Measurements from ENCODE around the gene C16orf54.
"Not testable (repeated sequence)": the region's sequence is repeated elsewhere in the genome, so short reads cannot be mapped to it uniquely, and the experiment has no call there.

The C16orf54 gene

DNA sequence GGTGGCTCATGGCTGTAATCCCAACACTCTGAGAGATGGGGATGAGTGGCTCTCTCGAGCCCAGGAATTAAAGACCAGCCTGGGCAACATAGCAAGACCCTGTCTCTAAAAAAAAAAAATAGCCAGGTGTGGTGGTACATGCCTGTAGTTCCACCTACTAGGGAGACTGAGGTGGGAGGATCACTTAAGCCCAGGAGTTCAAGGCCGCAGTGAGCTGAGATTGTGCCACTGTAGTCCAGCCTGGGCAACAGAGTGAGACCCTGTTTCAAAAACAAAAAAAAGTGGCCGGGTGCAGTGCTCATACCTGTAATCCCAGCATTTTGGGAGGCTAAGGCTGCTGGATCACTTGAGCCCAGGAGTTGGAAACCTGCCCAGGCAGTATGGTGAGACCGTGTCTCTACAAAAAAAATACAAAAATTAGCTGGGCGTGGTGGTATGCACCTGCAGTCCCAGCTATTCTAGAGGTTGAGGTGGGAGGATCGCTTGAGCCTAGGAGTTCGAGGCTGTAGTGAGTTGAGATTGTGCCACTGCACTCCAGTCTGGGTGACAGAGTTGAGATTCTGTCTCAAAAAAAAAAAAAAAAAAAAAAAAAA is 3.0 kb downstream of the C16orf54 start:
- no peaks in the 10 kb centered on the region for H3K36me3 ChIP-seq (ENCODE audit: control insufficient read depth in 5 of 5, insufficient read depth in 5 of 5, low read length in 5 of 5)
- H3K4me1 ChIP-seq (ENCODE audit: control insufficient read depth in 5 of 5, insufficient read depth in 5 of 5, low read length in 5 of 5): peaks cover 0 to 8% (median 0%) of the 10 kb centered on the region in 5 donors
- no peak overlapping the region for H3K27ac ChIP-seq (ENCODE audit: low read depth, low read length)
- H3K27me3 ChIP-seq (ENCODE audit: control insufficient read depth in 5 of 5, insufficient read depth in 4 of 5, low read length in 5 of 5): no peaks in the 10 kb centered on the region
- H3K9ac ChIP-seq (ENCODE audit: low read length in 5 of 5): no peak overlapping the region
- no peak overlapping the region for H3K4me3 ChIP-seq (ENCODE audit: low read depth in 1 of 5, low read length in 5 of 5)
- peaks cover 0 to 2% (median 0%) of the 10 kb centered on the region in 5 donors for H3K9me3 ChIP-seq (ENCODE audit: control insufficient read depth in 5 of 5, low read length in 5 of 5)

DNA sequence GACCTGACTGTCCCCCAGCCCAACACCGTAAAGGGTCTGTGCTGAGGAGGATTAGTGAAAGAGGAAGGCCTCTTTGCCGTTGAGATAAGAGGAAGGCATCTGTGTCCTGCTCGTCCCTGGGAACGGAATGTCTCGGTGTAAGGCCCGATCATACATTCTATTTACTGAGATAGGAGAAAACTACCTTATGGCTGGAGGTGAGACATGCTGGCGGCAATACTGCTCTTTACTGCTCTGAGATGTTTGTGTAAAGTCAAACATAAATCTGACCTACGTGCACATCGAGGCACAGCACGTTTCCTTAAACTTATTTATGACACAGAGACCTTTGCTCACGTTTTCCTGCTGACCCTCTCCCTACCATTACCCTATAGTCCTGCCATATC is 5.2 kb downstream of the C16orf54 start:
- not testable (repeated sequence) for H3K4me1 ChIP-seq (ENCODE audit: control insufficient read depth in 5 of 5, insufficient read depth in 5 of 5, low read length in 5 of 5); H3K27ac ChIP-seq (ENCODE audit: low read depth, low read length); H3K9me3 ChIP-seq (ENCODE audit: control insufficient read depth in 5 of 5, low read length in 5 of 5); H3K9ac ChIP-seq (ENCODE audit: low read length in 5 of 5); H3K4me3 ChIP-seq (ENCODE audit: low read depth in 1 of 5, low read length in 5 of 5); H3K27me3 ChIP-seq (ENCODE audit: control insufficient read depth in 5 of 5, insufficient read depth in 4 of 5, low read length in 5 of 5); H3K36me3 ChIP-seq (ENCODE audit: control insufficient read depth in 5 of 5, insufficient read depth in 5 of 5, low read length in 5 of 5)

DNA sequence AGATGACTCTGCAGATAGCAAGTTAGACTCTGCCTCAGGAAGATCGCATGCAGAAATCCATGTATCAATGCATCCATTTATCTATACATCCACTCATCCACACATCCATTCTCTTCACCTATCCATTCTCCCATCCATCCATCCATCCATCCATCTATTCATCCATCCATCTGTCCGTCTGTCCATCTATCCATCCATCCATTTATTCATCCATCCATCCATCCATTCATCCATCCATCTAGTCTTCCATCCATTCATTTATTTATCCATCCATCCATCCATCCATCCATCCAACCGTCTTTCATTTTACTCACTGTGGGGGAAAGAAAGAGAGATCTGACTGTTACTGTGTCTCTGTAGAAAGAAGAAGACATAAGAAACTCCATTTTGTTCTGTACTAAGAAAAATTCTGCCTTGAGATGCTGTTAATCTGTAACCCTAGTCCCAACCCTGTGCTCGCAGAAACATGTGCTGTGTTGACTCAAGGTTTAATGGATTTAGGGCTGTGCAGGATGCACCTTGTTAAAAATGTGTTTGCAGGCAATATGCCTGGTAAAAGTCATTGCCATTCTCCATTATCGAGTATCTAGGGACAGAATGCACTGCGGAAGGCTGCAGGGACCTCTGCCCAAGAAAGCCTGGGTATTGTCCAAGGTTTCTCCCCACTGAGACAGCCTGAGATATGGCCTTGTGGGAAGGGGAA is 5.7 kb downstream of the C16orf54 start:
- H3K36me3 ChIP-seq (ENCODE audit: control insufficient read depth in 5 of 5, insufficient read depth in 5 of 5, low read length in 5 of 5); H3K4me1 ChIP-seq (ENCODE audit: control insufficient read depth in 5 of 5, insufficient read depth in 5 of 5, low read length in 5 of 5); H3K27me3 ChIP-seq (ENCODE audit: control insufficient read depth in 5 of 5, insufficient read depth in 4 of 5, low read length in 5 of 5); H3K27ac ChIP-seq (ENCODE audit: low read depth, low read length); H3K4me3 ChIP-seq (ENCODE audit: low read depth in 1 of 5, low read length in 5 of 5); H3K9ac ChIP-seq (ENCODE audit: low read length in 5 of 5); H3K9me3 ChIP-seq (ENCODE audit: control insufficient read depth in 5 of 5, low read length in 5 of 5): not testable (repeated sequence)

DNA sequence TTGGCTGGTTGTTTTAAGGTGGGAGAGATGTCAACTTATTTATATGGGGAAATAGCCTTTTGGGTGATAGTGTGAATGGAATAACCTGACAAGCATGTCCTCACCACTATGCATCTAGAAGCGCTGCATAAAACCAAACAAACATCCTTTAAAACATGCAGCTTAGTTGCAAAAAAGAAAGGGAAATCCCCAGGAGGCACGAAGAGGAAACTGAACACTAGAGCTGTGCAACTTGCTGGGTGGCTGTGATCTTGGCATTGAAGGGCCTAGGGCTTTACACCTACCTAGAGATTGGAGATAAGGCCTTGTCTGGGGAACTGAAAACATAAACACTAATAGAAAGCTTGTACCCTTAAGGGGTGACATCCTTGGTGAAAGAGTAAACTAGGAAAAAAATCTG is 7.3 kb downstream of the C16orf54 start:
- peaks cover 0 to 2% (median 0%) of the 10 kb centered on the region in 5 donors for H3K9me3 ChIP-seq (ENCODE audit: control insufficient read depth in 5 of 5, low read length in 5 of 5)
- no peaks in the 10 kb centered on the region for H3K4me1 ChIP-seq (ENCODE audit: control insufficient read depth in 5 of 5, insufficient read depth in 5 of 5, low read length in 5 of 5)
- H3K27ac ChIP-seq (ENCODE audit: low read depth, low read length): no peak overlapping the region
- peaks cover 0 to 6% (median 4%) of the 10 kb centered on the region in 5 donors for H3K27me3 ChIP-seq (ENCODE audit: control insufficient read depth in 5 of 5, insufficient read depth in 4 of 5, low read length in 5 of 5)
- H3K9ac ChIP-seq (ENCODE audit: low read length in 5 of 5): no peak overlapping the region
- H3K36me3 ChIP-seq (ENCODE audit: control insufficient read depth in 5 of 5, insufficient read depth in 5 of 5, low read length in 5 of 5): no peaks in the 10 kb centered on the region
- H3K4me3 ChIP-seq (ENCODE audit: low read depth in 1 of 5, low read length in 5 of 5): no peak overlapping the region

DNA sequence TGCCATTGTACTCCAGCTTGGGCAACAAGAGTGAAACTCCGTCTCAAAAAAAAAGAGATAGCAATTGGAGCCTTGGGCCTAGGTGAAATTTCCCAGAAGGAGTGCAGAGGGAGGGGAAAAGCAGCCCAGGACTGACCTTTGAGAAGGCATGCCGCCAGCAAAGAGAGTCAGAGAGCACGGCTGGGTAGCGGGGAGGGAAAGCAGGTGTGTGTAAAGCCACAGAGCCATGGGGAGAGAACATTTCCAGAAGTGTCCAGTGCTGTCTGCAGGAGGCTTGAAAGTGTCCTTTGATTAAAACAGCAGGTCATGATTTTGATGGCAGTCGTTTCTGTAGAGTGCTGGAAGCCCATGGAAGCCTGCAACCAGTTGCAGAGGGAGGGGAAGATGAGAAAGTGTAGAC is 8.1 kb downstream of the C16orf54 start:
- peaks cover 0 to 2% (median 0%) of the 10 kb centered on the region in 5 donors for H3K9me3 ChIP-seq (ENCODE audit: control insufficient read depth in 5 of 5, low read length in 5 of 5)
- H3K36me3 ChIP-seq (ENCODE audit: control insufficient read depth in 5 of 5, insufficient read depth in 5 of 5, low read length in 5 of 5): no peaks in the 10 kb centered on the region
- no peak overlapping the region for H3K4me3 ChIP-seq (ENCODE audit: low read depth in 1 of 5, low read length in 5 of 5)
- peaks cover 0 to 7% (median 4%) of the 10 kb centered on the region in 5 donors for H3K27me3 ChIP-seq (ENCODE audit: control insufficient read depth in 5 of 5, insufficient read depth in 4 of 5, low read length in 5 of 5)
- no peak overlapping the region for H3K9ac ChIP-seq (ENCODE audit: low read length in 5 of 5)
- no peak overlapping the region for H3K27ac ChIP-seq (ENCODE audit: low read depth, low read length)
- no peaks in the 10 kb centered on the region for H3K4me1 ChIP-seq (ENCODE audit: control insufficient read depth in 5 of 5, insufficient read depth in 5 of 5, low read length in 5 of 5)

DNA sequence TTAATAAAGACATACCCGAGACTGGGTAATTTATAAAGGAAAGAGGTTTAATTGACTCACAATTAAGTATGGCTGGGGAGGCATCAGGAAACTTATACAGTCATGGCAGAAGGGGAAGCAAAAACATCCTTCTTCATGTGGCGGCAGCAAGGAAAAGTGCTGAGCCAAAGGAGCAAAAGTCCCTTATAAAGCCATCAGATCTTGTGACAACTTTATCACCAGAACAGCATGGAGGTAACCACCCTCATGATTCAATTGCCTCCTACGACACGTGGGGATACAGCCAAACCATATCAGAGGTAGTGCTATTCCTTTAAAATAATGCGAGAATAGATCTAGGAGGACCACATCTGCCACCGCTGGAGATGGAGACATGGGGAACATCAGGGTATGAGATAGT is 9.0 kb downstream of the C16orf54 start:
- Histone ChIP-seq H3K9ac (ENCODE audit: low read length in 5 of 5) (no peak overlapping the region), H3K4me1 (ENCODE audit: control insufficient read depth in 5 of 5, insufficient read depth in 5 of 5, low read length in 5 of 5) (no peaks in the 10 kb centered on the region), H3K27me3 (ENCODE audit: control insufficient read depth in 5 of 5, insufficient read depth in 4 of 5, low read length in 5 of 5) (peaks cover 0 to 7% (median 4%) of the 10 kb centered on the region in 5 donors)

DNA sequence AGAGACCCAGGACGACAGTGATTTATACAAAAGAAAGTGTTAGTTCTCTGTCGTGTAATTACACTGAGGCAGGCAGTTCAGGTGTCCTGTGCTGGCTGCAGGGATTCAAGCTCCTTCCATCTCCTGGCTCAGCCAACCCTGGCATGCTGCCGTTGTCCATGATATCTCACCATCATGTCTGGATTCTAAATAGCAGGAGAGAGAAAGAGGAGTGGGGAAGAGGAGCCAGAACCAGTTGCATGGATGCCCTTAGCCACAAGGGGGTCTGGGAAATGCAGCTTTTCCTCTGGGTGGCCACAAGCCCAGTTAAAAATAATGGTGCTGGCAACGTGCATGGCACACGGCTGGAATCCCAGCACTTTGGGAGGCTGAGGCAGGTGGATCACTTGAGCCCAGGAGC is 9.7 kb downstream of the C16orf54 start:
- H3K4me3 ChIP-seq (ENCODE audit: low read depth in 1 of 5, low read length in 5 of 5): no peak overlapping the region
- no peak overlapping the region for H3K27ac ChIP-seq (ENCODE audit: low read depth, low read length)
- peaks cover 0 to 2% (median 0%) of the 10 kb centered on the region in 5 donors for H3K9me3 ChIP-seq (ENCODE audit: control insufficient read depth in 5 of 5, low read length in 5 of 5)
- H3K27me3 ChIP-seq (ENCODE audit: control insufficient read depth in 5 of 5, insufficient read depth in 4 of 5, low read length in 5 of 5): peaks cover 0 to 7% (median 4%) of the 10 kb centered on the region in 5 donors
- H3K4me1 ChIP-seq (ENCODE audit: control insufficient read depth in 5 of 5, insufficient read depth in 5 of 5, low read length in 5 of 5): no peaks in the 10 kb centered on the region
- no peak overlapping the region for H3K9ac ChIP-seq (ENCODE audit: low read length in 5 of 5)
- H3K36me3 ChIP-seq (ENCODE audit: control insufficient read depth in 5 of 5, insufficient read depth in 5 of 5, low read length in 5 of 5): no peaks in the 10 kb centered on the region

More for the DNA sequence above, 9.0 kb downstream of the C16orf54 start:
- Histone ChIP-seq H3K36me3 (ENCODE audit: control insufficient read depth in 5 of 5, insufficient read depth in 5 of 5, low read length in 5 of 5) (no peaks in the 10 kb centered on the region), H3K4me3 (ENCODE audit: low read depth in 1 of 5, low read length in 5 of 5) (no peak overlapping the region), H3K9me3 (ENCODE audit: control insufficient read depth in 5 of 5, low read length in 5 of 5) (peaks cover 0 to 2% (median 0%) of the 10 kb centered on the region in 5 donors), H3K27ac (ENCODE audit: low read depth, low read length) (no peak overlapping the region)

DNA sequence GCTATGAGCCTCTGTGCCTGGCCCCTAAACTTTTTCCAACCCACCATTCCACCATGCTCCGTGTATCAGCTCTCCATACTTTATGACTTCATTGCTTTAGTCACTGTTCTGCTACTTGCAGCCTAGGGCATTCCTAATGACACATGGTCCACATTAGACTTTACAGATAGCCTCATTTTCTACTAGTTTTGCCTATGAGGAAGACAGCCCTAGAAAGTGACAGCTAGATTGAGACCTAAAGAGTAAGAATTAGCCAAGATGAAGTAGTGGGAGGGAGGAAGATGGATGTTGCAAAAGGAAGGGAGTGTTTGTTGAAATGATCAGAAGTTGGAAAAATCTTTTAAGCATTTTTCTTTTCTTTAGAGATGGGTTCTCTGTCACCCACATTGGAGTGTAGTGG is 11.0 kb downstream of the C16orf54 start:
- peaks cover 0 to 7% (median 4%) of the 10 kb centered on the region in 5 donors for H3K27me3 ChIP-seq (ENCODE audit: control insufficient read depth in 5 of 5, insufficient read depth in 4 of 5, low read length in 5 of 5)
- H3K9ac ChIP-seq (ENCODE audit: low read length in 5 of 5): no peak overlapping the region
- H3K9me3 ChIP-seq (ENCODE audit: control insufficient read depth in 5 of 5, low read length in 5 of 5): peaks cover 0 to 2% (median 0%) of the 10 kb centered on the region in 5 donors
- no peak overlapping the region for H3K4me3 ChIP-seq (ENCODE audit: low read depth in 1 of 5, low read length in 5 of 5)
- H3K4me1 ChIP-seq (ENCODE audit: control insufficient read depth in 5 of 5, insufficient read depth in 5 of 5, low read length in 5 of 5): no peaks in the 10 kb centered on the region
- no peak overlapping the region for H3K27ac ChIP-seq (ENCODE audit: low read depth, low read length)
- H3K36me3 ChIP-seq (ENCODE audit: control insufficient read depth in 5 of 5, insufficient read depth in 5 of 5, low read length in 5 of 5): no peaks in the 10 kb centered on the region

DNA sequence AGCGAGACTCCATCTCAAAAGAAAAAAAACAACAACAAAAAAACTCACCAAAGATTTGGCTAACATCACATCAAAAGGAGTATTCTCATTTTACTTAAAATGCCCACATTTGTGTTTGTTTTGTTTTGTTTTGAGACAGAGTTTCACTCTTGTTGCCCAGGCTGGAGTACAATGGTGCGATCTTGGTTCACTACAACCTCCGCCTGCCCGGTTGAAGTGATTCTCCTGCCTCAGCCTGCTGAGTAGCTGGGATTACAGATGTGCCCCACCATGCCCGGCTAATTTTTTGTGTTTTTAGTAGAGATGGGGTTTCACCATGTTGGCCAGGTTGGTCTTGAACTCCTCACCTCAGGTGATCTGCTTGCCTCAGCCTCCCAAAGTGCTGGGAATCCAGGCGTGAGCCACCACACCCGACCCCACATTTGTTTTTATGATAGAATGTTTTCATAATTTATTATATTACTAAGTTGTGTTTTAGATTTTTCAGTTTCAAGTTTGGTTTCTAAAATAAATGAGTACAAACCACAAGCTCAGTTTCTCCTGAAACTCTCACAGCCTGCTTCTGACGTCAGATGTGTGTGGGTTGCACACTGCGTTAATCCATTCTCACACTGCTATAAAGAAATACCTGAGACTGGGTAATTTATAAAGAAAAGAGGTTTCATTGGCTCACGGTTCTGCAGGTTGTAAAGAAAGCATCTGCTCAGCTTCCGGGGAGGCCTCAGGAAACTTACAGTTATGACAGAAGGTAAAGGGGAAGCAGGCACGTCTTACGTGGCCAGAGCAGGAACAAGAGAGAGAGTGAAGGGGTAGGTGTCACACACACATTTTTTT is 13.8 kb downstream of the C16orf54 start:
- not testable (repeated sequence) for H3K9me3 ChIP-seq (ENCODE audit: control insufficient read depth in 5 of 5, low read length in 5 of 5); H3K36me3 ChIP-seq (ENCODE audit: control insufficient read depth in 5 of 5, insufficient read depth in 5 of 5, low read length in 5 of 5); H3K4me3 ChIP-seq (ENCODE audit: low read depth in 1 of 5, low read length in 5 of 5); H3K4me1 ChIP-seq (ENCODE audit: control insufficient read depth in 5 of 5, insufficient read depth in 5 of 5, low read length in 5 of 5); H3K27ac ChIP-seq (ENCODE audit: low read depth, low read length); H3K9ac ChIP-seq (ENCODE audit: low read length in 5 of 5); H3K27me3 ChIP-seq (ENCODE audit: control insufficient read depth in 5 of 5, insufficient read depth in 4 of 5, low read length in 5 of 5)

DNA sequence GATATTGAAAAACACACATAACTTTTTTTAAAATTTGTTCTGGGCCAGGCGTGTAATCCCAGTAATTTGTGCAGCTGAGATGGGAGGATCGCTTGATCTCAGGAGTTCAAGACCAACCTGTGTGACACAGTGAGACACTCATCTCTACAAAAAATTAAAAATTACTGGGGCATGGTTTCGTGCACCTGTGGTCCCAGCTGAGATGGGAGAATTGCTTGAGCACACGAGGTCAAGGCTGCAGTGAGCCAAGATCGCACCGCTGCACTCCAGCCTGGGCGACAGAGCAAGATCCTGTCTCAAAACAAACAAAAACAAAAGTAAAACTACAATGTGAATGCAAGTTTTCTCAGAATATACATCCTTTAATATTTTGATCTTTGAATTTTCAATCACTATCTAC is 15.1 kb downstream of the C16orf54 start:
- Histone ChIP-seq H3K27ac (ENCODE audit: low read depth, low read length) (no peak overlapping the region), H3K4me3 (ENCODE audit: low read depth in 1 of 5, low read length in 5 of 5) (no peak overlapping the region), H3K4me1 (ENCODE audit: control insufficient read depth in 5 of 5, insufficient read depth in 5 of 5, low read length in 5 of 5) (peaks cover 0 to 6% (median 3%) of the 10 kb centered on the region in 5 donors), H3K9ac (ENCODE audit: low read length in 5 of 5) (no peak overlapping the region), H3K36me3 (ENCODE audit: control insufficient read depth in 5 of 5, insufficient read depth in 5 of 5, low read length in 5 of 5) (no peaks in the 10 kb centered on the region), H3K9me3 (ENCODE audit: control insufficient read depth in 5 of 5, low read length in 5 of 5) (no peaks in the 10 kb centered on the region), H3K27me3 (ENCODE audit: control insufficient read depth in 5 of 5, insufficient read depth in 4 of 5, low read length in 5 of 5) (peaks cover 0 to 4% (median 0%) of the 10 kb centered on the region in 5 donors)
